CD4-positive, CD25-positive, alpha-beta regulatory T cell (primary cell): Measurements from ENCODE around the gene NCOA3. TPM values are rescaled to one million over a fixed set of nuclear protein-coding genes. Genes with fewer than 3 reads are reported as not detected.

Source experiments
- ATAC-seq, 2 donors: fragments of 150-1000 bp; cut with Tn5 transposase; one replicate each; pipeline ENCODE4 v1.10.0; 2021; ENCODE audit warnings: low read depth in 2 of 2, moderate number of reproducible peaks in 2 of 2, moderate library complexity in 1 of 2
- DNase-seq, 3 donors: peaks; one replicate each; pipeline versions ENCODE4 v3.0.0 to v3.0.0-alpha.2; 2012 to 2022; ENCODE audit warnings: mixed read lengths in 1 of 3
- H3K27ac ChIP-seq: one replicate; pipeline ENCODE4 v1.7.0; 2013; ENCODE audit warnings: mild to moderate bottlenecking, low read length; ENCODE audit not compliant: insufficient read depth, poor library complexity, severe bottlenecking
- H3K27me3 ChIP-seq: one replicate; pipeline ENCODE4 v1.7.0; 2013; ENCODE audit warnings: low read length; ENCODE audit not compliant: control insufficient read depth, insufficient read depth
- H3K36me3 ChIP-seq: one replicate; pipeline ENCODE4 v1.7.0; 2013; ENCODE audit warnings: mild to moderate bottlenecking, low read length, moderate library complexity; ENCODE audit not compliant: control insufficient read depth, insufficient read depth
- H3K4me1 ChIP-seq: 2 replicates; pipeline ENCODE4 v1.7.0; 2013; ENCODE audit warnings: mild to moderate bottlenecking, low read length; ENCODE audit not compliant: insufficient read depth, control insufficient read depth, poor library complexity, severe bottlenecking
- H3K4me3 ChIP-seq: one replicate; pipeline ENCODE4 v1.7.0; 2013; ENCODE audit warnings: low read depth, mild to moderate bottlenecking, low read length, moderate library complexity
- H3K9me3 ChIP-seq, 2 experiments: 1 replicate in 1 of 2; 2 replicates in 1 of 2; pipeline ENCODE4 v1.7.0; 2013; ENCODE audit warnings: low read length in 2 of 2, mild to moderate bottlenecking in 1 of 2, moderate library complexity in 1 of 2; ENCODE audit not compliant: control insufficient read depth in 2 of 2
- H3K27ac Mint-ChIP-seq, 3 donors: one replicate each; pipeline ENCODE4 v1.8.0; 2020 to 2022; ENCODE audit warnings: mild to moderate bottlenecking in 3 of 3, mixed read lengths in 3 of 3, moderate library complexity in 2 of 3
- H3K27me3 Mint-ChIP-seq: one replicate; pipeline ENCODE4 v1.8.0; 2022; ENCODE audit warnings: mild to moderate bottlenecking, mixed read lengths
- H3K36me3 Mint-ChIP-seq: one replicate; pipeline ENCODE4 v1.8.0; 2020; ENCODE audit warnings: mixed read lengths
- H3K4me1 Mint-ChIP-seq, 4 donors: one replicate each; pipeline ENCODE4 v1.8.0; 2020 to 2022; ENCODE audit warnings: mixed read lengths in 4 of 4, mild to moderate bottlenecking in 1 of 4
- H3K4me3 Mint-ChIP-seq, 4 donors: one replicate each; pipeline ENCODE4 v1.8.0; 2020 to 2022; ENCODE audit warnings: mild to moderate bottlenecking in 4 of 4, mixed read lengths in 4 of 4, moderate library complexity in 3 of 4
- H3K9me3 Mint-ChIP-seq, 7 donors: one replicate each; pipeline ENCODE4 v1.8.0; 2020 to 2022; ENCODE audit warnings: mixed read lengths in 7 of 7, mild to moderate bottlenecking in 3 of 7, moderate library complexity in 2 of 7
- polyA plus RNA-seq, 4 donors: library from polyadenylated mRNA; unstranded; fragments of 300-500 nt; fragmentation: Illumina TruSeq; gene quantifications; one replicate each; pipeline ENCODE4 v1.2.3, GENCODE V29; 2021
- total RNA-seq: library from RNA; stranded (reverse); gene quantifications from one replicate; pipeline ENCODE4 v1.2.3, GENCODE V29; 2022

Gene NCOA3
- total and polyA plus RNA-seq, 5 donors from 2014 or later = 21.4 to 86.6 (median 26.0) TPM

DNA sequence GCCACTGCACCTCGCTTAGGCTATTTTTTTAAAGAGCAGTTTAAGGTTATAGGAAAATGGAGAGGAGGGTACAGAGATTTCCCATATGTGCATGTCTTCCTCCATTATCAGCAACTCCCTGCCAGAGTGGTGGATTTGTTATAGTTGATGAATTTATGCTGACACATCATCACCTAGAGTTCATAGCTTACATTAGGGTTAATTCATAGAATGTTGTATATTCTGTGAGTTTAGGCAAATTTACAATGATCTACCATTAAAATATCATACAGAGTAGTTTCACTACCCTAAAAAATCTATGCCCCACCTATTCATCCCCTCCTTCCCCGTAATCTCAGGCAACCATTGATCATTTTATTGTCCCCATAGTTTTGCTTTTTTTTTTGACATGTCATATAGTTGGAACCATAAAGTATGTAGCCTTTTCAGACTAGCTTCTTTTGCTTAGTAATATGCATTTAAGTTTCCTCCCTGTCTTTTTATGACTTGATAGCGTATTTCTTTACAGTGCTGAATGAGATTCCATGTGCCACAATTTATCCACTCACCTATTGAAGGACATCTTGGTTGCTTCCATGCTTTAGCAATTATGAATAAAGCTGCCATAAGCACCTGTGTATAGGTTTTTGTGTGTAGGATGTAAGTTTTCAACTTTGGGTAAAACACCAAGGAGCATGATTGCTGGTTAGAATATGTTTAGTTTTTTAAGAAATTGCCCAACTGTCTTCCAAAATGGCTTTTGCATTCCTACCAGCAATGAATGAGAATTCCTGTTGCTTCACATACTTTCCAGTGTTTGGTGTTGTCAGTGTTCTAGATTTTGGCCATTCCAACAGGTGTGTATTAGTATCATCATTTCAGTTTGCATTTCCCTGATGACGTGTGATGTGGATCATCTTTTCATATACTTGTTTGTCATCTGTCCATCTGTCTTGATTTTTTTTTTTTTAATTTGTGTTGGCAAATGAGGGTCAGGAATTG is 60.2 kb downstream of the NCOA3 start:
- H3K4me3 ChIP-seq = no peak overlapping the region
- H3K36me3 Mint-ChIP-seq = peaks cover 6% of the 10 kb centered on the region
- no peak for ATAC-seq
- no peaks in the 10 kb centered on the region for H3K9me3 Mint-ChIP-seq
- no peaks in the 10 kb centered on the region for H3K27me3 ChIP-seq
- peak overlapping the region in 2 of 3 donors; percentile 27 to 68 for H3K27ac Mint-ChIP-seq
- no peak for DNase-seq
- peak overlapping the region; percentile 6 for H3K27ac ChIP-seq
- H3K27me3 Mint-ChIP-seq = no peaks in the 10 kb centered on the region
- peak overlapping the region in 1 of 4 donors; percentile 45 for H3K4me3 Mint-ChIP-seq
- H3K4me1 ChIP-seq = peaks cover 35% of the 10 kb centered on the region
- H3K36me3 ChIP-seq = no peaks in the 10 kb centered on the region
- no peaks in the 10 kb centered on the region for H3K9me3 ChIP-seq
- H3K4me1 Mint-ChIP-seq = peaks cover 41 to 92% (median 62%) of the 10 kb centered on the region in 4 donors

DNA sequence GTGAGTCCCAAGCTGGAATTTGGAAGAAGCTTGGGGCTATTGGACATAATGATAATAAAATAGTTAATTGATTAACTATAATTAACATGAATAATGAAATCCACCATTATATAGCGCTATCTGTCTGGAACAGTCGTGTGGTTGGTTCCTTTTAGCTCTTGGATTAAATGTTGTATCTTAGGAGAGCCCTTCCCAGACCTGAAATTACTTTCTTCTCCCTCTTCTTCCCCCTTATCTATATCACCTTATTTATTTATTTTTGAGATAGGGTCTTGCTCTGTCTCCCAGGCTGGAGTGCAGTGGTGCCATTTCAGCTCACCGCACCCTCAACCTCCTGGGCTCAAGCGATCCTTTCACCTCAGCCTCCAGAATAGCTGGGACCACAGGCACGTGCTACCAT is 64.6 kb downstream of the NCOA3 start:
- ATAC-seq (no peak), DNase-seq (no peak)
- Mint-ChIP-seq H3K27ac (peak overlapping the region in 1 of 3 donors; percentile 32), H3K4me1 (peaks cover 26 to 76% (median 53%) of the 10 kb centered on the region in 4 donors), H3K9me3 (peaks cover 0 to 2% (median 0%) of the 10 kb centered on the region in 7 donors), H3K27me3 (no peaks in the 10 kb centered on the region), H3K36me3 (peaks cover 28% of the 10 kb centered on the region), H3K4me3 (peak overlapping the region in 1 of 4 donors; percentile 28)
- no peak overlapping the region for H3K27ac ChIP-seq
- no peaks in the 10 kb centered on the region for H3K9me3 ChIP-seq
- peaks cover 10% of the 10 kb centered on the region for H3K36me3 ChIP-seq
- no peaks in the 10 kb centered on the region for H3K27me3 ChIP-seq
- H3K4me3 ChIP-seq = no peak overlapping the region
- peaks cover 20% of the 10 kb centered on the region for H3K4me1 ChIP-seq

DNA sequence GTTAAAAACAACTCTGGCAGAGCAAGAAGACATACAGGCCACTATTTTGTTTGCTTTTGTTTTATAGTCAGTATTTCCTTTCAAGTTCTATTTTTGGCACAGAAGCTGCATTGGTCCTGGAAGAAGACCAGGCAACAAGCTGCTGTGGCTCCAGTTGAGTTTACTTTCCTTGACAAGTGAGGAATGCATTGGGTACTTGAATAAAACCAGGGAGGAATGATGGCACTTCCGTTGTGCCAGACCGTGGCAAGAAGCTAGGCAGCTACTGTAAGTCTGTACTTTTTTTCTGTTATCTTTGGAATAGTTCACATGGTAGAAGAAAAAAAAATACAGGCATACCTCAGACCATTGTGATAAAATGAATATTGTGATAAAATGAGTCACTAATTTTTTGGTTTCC is 66.3 kb downstream of the NCOA3 start:
- no peak overlapping the region for H3K27ac ChIP-seq
- H3K4me3 Mint-ChIP-seq = no peak overlapping the region

DNA sequence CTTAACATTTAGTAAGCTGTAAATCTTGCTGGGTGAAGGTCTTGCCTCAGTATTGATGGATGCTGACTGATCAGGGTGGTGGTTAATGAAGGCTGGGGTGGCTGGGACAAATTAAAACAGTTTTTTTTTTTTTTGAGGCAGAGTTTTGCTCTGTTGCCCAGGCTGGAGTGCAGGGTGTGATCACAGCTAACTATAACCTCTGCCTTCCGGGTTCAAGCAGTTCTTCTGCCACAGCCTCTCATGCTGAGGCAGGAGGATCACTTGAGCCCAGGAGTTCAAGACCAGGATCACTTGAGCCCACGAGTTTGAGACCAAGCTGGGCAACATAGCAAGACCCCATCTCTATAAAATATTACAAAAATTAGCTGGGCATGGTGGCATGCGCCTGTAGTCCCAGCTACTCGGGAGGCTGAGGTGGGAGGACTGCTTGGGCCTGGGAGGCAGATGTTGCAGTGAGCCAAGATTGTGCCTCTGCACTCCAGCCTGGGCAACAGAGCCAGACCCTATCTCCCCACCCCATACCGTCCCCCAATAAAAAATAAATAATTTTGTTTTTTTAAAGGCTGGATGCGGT is 67.2 kb downstream of the NCOA3 start:
- H3K4me1 ChIP-seq = peaks cover 16% of the 10 kb centered on the region
- no peak for DNase-seq
- Mint-ChIP-seq H3K36me3 (peaks cover 37% of the 10 kb centered on the region), H3K9me3 (peaks cover 0 to 4% (median 0%) of the 10 kb centered on the region in 7 donors), H3K27me3 (no peaks in the 10 kb centered on the region), H3K4me1 (peaks cover 23 to 79% (median 53%) of the 10 kb centered on the region in 4 donors), H3K4me3 (no peak overlapping the region), H3K27ac (no peak overlapping the region)
- H3K4me3 ChIP-seq = no peak overlapping the region
- H3K9me3 ChIP-seq = no peaks in the 10 kb centered on the region
- no peak overlapping the region for H3K27ac ChIP-seq
- peaks cover 13% of the 10 kb centered on the region for H3K36me3 ChIP-seq
- ATAC-seq = no peak
- no peaks in the 10 kb centered on the region for H3K27me3 ChIP-seq

More for the DNA sequence above, 66.3 kb downstream of the NCOA3 start:
- Histone ChIP-seq H3K4me3 (no peak overlapping the region), H3K9me3 (no peaks in the 10 kb centered on the region), H3K27me3 (no peaks in the 10 kb centered on the region), H3K4me1 (peaks cover 16% of the 10 kb centered on the region), H3K36me3 (peaks cover 13% of the 10 kb centered on the region)
- Mint-ChIP-seq H3K9me3 (peaks cover 0 to 4% (median 0%) of the 10 kb centered on the region in 7 donors), H3K27ac (peak overlapping the region; percentile 38 to 88 (median 76)), H3K36me3 (peaks cover 37% of the 10 kb centered on the region), H3K27me3 (no peaks in the 10 kb centered on the region), H3K4me1 (peaks cover 25 to 77% (median 52%) of the 10 kb centered on the region in 4 donors)
- DNase-seq = no peak
- no peak for ATAC-seq

DNA sequence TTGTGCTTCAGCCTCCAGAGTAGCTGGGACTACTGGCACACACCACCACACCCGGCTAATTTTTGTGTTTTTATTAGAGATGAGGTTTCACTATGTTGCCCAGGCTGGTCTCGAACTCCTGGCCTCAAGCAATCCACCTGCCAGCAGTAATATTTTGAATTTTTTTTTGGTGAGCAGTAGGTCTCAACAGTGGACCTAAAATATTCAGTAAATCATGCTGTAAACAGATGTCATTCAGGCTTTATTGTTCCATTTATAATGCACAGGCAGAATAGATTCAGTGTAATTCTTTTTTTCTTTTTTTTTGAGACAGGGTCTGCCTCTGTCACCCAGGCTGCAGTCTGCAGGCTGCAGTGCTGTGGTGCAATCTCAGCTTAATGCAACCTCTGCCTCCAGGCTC is 69.7 kb downstream of the NCOA3 start:
- peaks cover 28% of the 10 kb centered on the region for H3K4me1 ChIP-seq
- no peaks in the 10 kb centered on the region for H3K27me3 Mint-ChIP-seq
- ATAC-seq (no peak), DNase-seq (no peak)
- no peaks in the 10 kb centered on the region for H3K9me3 ChIP-seq
- H3K4me1 Mint-ChIP-seq = peaks cover 33 to 77% (median 58%) of the 10 kb centered on the region in 4 donors
- no peak overlapping the region for H3K4me3 ChIP-seq
- no peak overlapping the region for H3K4me3 Mint-ChIP-seq
- H3K27ac Mint-ChIP-seq = peak overlapping the region in 1 of 3 donors; percentile 56
- peaks cover 13% of the 10 kb centered on the region for H3K36me3 ChIP-seq
- no peaks in the 10 kb centered on the region for H3K27me3 ChIP-seq
- H3K36me3 Mint-ChIP-seq = peaks cover 33% of the 10 kb centered on the region
- H3K27ac ChIP-seq = no peak overlapping the region
- peaks cover 0 to 4% (median 0%) of the 10 kb centered on the region in 7 donors for H3K9me3 Mint-ChIP-seq

DNA sequence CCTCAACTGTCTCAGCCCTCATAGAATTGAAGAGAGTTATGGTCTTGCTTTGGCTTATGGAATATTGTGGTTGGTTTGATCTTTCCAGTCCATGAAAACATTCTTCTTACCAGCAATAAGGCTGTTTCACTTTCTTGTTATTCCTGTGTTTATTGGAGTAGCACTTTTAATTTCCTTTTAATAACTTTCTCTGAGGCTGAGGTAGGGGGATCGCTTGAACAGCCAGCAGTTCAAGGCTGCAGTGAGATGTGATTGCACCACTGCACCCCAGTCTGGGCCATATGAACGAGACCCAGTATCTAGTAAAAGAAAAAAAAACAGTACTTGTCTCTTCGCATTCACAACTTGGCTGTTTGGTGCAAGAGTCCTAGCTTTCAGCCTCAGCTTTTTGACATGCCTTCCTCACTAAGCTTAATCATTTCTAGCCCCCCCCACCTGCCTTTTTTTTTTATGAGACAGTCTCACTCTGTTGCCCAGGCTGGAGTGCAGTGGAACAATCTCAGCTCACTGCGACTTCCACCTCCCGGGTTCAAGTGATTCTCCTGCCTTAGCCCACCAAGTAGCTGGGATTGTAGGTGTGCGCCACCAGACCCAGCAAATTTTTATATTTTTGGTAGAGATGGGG is 70.5 kb downstream of the NCOA3 start:
- Mint-ChIP-seq H3K27ac (peak overlapping the region in 2 of 3 donors; percentile 14 to 61), H3K4me3 (peak overlapping the region in 2 of 4 donors; percentile 20 to 39), H3K27me3 (no peaks in the 10 kb centered on the region), H3K9me3 (peaks cover 0 to 4% (median 0%) of the 10 kb centered on the region in 7 donors), H3K36me3 (peaks cover 33% of the 10 kb centered on the region), H3K4me1 (peaks cover 41 to 77% (median 62%) of the 10 kb centered on the region in 4 donors)
- no peaks in the 10 kb centered on the region for H3K27me3 ChIP-seq
- H3K4me3 ChIP-seq = no peak overlapping the region
- peaks cover 13% of the 10 kb centered on the region for H3K36me3 ChIP-seq
- H3K4me1 ChIP-seq = peaks cover 33% of the 10 kb centered on the region
- ATAC-seq = no peak
- DNase-seq = no peak
- no peak overlapping the region for H3K27ac ChIP-seq
- H3K9me3 ChIP-seq = no peaks in the 10 kb centered on the region

DNA sequence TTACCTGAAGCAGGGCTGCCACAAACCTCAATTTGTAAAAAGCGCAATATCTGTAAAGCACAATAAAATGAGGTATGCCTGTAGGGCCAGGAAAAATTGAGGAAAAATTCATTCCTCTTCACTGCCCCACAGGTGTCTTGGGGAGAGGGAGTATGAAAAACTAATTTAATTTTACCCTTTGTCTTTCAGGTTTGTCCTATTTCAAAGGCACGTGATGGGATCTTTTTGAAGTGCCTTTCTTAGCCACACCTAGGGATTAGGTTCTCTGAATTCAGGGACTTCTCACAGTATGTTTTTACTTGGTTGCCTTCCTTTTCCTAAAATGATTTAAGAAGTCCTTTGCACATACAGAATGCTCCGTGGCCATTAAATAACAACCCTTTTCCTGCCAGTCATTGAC is 71.9 kb downstream of the NCOA3 start:
- ATAC-seq (no peak), DNase-seq (no peak)
- Histone ChIP-seq H3K4me1 (peaks cover 37% of the 10 kb centered on the region), H3K27me3 (no peaks in the 10 kb centered on the region), H3K4me3 (peak overlapping the region; percentile 18), H3K36me3 (peaks cover 13% of the 10 kb centered on the region), H3K27ac (no peak overlapping the region), H3K9me3 (no peaks in the 10 kb centered on the region)
- peaks cover 0 to 4% (median 0%) of the 10 kb centered on the region in 7 donors for H3K9me3 Mint-ChIP-seq
- H3K4me1 Mint-ChIP-seq = peaks cover 47 to 77% (median 64%) of the 10 kb centered on the region in 4 donors
- no peaks in the 10 kb centered on the region for H3K27me3 Mint-ChIP-seq
- H3K27ac Mint-ChIP-seq = peak overlapping the region in 2 of 3 donors; percentile 42 to 79
- H3K4me3 Mint-ChIP-seq = peak overlapping the region in 1 of 4 donors; percentile 39
- peaks cover 25% of the 10 kb centered on the region for H3K36me3 Mint-ChIP-seq
